ACC112 (cell line): ENCODE results near the gene SYNE3.

Experiments used
- H2AFZ ChIP-seq: fragments of 200-600 bp; sonication (generic); one replicate; pipeline ENCODE4 v1.6.0; 2017; ENCODE audit warnings: antibody characterized with exemption, low read length; ENCODE audit not compliant: unreplicated experiment
- H3K27ac ChIP-seq: fragments of 200-600 bp; sonication (generic); 2 replicates; pipeline ENCODE4 v1.5.1; 2014; ENCODE audit warnings: low read depth, mild to moderate bottlenecking, antibody characterized with exemption, low read length, moderate library complexity
- H3K27me3 ChIP-seq: fragments of 200-600 bp; sonication (generic); 2 replicates; pipeline ENCODE4 v1.6.1; 2014; ENCODE audit warnings: mild to moderate bottlenecking, antibody characterized with exemption, low read length, moderate library complexity, mixed read lengths; ENCODE audit not compliant: insufficient read depth
- H3K36me3 ChIP-seq: fragments of 200-600 bp; sonication (generic); 2 replicates; pipeline ENCODE4 v1.6.1; 2016; ENCODE audit warnings: mild to moderate bottlenecking, antibody characterized with exemption, low read length, moderate library complexity, mixed read lengths; ENCODE audit not compliant: insufficient read depth
- H3K4me1 ChIP-seq: fragments of 200-600 bp; sonication (generic); one replicate; pipeline ENCODE4 v1.6.1; 2016; ENCODE audit warnings: low read length, mixed read lengths; ENCODE audit not compliant: insufficient read depth, unreplicated experiment, control insufficient read depth
- H3K4me3 ChIP-seq: fragments of 200-600 bp; sonication (generic); 2 replicates; pipeline ENCODE4 v1.5.1; 2014; ENCODE audit warnings: mild to moderate bottlenecking, low read depth, low read length
- H3K79me2 ChIP-seq: fragments of 200-600 bp; sonication (generic); one replicate; pipeline ENCODE4 v1.6.0; 2016; ENCODE audit warnings: low read length; ENCODE audit not compliant: control insufficient read depth, unreplicated experiment, insufficient read depth

Gene SYNE3

DNA sequence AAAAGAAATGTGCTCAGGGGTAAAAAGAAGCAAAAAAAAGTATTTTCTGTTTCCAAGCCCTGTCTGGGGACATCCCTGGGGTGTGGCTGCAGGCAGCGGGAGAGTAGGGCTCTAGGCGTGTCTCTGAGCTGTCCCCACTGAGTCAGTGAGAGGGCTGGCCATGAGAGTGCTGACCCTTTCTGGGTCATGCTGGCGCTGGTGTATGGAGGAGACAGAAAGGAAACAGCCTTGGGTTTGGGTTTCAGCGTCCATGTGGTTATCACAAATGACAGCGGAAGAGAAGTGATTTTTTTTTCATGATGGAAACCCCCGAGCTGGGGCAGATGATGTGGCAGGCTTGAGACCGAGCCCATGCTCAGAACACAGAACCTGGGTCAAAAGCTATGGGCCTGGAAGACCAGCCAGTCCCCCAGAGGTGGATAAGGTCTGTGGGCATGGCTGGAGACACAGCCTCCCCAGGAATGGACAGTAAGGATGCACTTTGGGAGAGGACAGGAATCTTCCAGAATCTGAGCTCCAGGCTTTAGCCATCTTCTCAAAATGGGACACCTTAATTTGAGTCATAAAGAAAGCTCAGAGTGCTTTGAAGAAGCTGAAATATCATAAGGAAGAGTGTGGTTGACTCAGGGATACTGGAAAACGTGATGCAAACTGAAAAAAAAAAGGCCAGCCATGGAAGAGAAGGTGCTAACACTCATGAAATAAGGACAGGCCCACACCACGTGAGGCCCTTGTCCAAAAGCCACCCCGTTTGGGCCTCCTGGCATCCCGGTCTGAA is 36.2 kb downstream of the SYNE3 start:
- peaks cover 51% of the 10 kb centered on the region for H3K4me1 ChIP-seq
- H3K27me3 ChIP-seq, result no peaks in the 10 kb centered on the region
- H3K79me2 ChIP-seq, result peaks cover 4% of the 10 kb centered on the region
- H3K36me3 ChIP-seq, result no peaks in the 10 kb centered on the region
- peak overlapping the region; percentile 24; the same call in 1 of the 2 replicates for H3K4me3 ChIP-seq
- H2AFZ ChIP-seq, result peak overlapping the region; percentile 29
- peak overlapping the region; percentile 85 for H3K27ac ChIP-seq

DNA sequence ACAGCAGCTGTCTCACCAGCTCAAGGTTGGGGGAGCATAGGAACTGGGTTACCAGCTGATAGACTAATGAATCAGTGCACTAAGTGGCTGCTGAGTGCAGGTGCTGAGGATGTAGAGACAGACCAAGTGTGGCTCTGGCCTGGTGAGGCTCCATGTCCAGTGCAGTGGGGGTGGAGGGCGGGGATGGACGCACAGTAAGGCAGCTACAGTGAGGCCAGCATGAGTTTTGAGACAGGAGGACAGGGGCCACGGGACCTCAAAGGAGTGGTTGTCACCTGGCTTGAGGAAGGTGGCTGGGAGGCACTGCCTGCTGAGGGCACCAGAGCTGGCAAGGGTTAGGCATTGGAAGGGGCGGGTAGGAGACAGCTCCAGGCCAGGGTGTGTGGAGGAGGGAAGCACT is 37.0 kb downstream of the SYNE3 start:
- H3K27ac ChIP-seq, result peak overlapping the region; percentile 41
- peaks cover 48% of the 10 kb centered on the region for H3K4me1 ChIP-seq
- H3K4me3 ChIP-seq, result no peak overlapping the region
- no peak overlapping the region for H2AFZ ChIP-seq
- no peaks in the 10 kb centered on the region for H3K27me3 ChIP-seq
- no peaks in the 10 kb centered on the region for H3K36me3 ChIP-seq
- H3K79me2 ChIP-seq, result peaks cover 4% of the 10 kb centered on the region

DNA sequence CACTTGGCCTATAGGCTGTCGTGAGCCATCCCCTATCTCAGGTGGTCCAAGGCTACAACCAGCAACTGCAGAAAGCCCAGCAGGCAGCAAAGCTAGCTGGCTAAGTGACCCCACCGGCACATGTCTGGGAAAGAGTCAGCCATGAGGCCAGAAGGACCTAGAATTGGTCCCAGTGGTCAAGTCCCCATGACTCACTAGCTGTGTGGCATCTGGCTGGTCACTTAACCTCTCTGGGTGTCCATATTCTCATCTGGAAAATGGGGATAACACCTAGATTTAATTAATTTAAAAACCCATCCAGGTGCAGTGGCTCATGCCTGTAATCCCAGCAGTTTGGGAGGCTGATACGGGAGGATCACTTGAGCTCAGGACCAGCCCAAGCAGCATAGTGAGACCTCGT is 37.6 kb downstream of the SYNE3 start:
- no peak overlapping the region for H3K27ac ChIP-seq
- peaks cover 4% of the 10 kb centered on the region for H3K79me2 ChIP-seq
- H3K36me3 ChIP-seq, result no peaks in the 10 kb centered on the region
- no peak overlapping the region for H3K4me3 ChIP-seq
- H3K4me1 ChIP-seq, result peaks cover 41% of the 10 kb centered on the region
- no peaks in the 10 kb centered on the region for H3K27me3 ChIP-seq
- H2AFZ ChIP-seq, result no peak overlapping the region

DNA sequence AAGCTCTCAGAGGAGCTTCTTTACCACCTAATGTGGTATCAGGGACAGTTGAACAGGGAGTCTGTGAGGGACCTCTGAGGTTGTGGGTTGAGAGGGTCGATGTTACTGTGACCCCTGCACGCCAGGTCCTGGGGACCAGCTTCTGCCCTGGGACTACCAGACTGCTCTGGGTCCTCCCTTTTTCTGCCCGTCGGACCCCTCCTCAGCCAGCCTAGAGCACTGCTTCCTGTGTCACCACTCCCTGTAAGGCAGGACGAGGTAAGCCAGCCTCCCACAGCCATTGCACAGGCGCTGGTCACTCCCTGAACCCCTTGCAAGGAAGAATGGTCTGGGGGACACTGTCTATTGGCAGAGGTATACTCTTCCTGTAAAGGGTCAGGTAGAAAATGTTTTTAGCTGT is 38.1 kb downstream of the SYNE3 start:
- H3K4me1 ChIP-seq, result peaks cover 36% of the 10 kb centered on the region
- H3K36me3 ChIP-seq, result no peaks in the 10 kb centered on the region
- no peak overlapping the region for H3K27ac ChIP-seq
- no peak overlapping the region for H3K4me3 ChIP-seq
- peaks cover 4% of the 10 kb centered on the region for H3K79me2 ChIP-seq
- no peaks in the 10 kb centered on the region for H3K27me3 ChIP-seq
- H2AFZ ChIP-seq, result no peak overlapping the region

DNA sequence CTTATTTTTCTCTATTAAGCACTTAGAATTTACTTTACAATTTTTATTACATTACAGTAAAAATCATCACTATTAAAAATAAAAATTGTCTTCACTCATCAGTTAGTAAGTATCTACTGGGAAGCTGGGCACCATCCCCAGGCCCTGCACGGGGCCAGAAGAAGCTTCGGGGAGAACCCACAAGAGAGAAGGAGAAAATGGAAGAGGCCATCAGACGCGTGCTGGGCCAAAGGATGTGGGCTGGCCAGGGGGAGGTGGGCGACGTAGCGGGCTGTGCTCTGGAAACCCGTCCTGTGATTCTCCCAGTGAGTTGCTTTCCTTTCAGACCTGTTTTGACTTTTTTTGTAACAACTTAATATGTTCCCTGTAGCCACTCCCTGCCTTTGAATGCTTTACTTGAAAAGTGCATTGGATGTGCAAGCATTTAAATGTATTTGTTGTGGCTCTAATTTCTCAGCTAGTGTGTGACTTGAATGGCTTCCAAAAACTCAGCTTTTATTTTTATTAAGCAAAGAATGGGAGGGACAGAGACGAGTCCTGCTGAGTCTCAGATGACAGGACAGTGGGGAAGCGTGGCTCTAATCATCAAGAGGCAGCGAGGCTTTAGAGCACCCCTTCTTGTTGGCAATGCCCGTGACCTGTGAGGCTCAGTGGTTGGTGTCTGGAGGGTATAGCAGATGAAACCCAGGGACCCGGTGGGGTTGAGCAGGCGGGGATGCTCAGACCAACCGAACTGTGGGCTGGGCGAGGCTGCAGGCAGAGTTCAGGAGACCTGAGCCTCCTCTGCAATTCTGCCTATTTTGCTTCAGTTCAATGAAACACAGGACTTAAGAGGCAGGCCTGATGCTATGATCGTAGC is 38.8 kb downstream of the SYNE3 start:
- H3K4me3 ChIP-seq, result no peak overlapping the region

DNA sequence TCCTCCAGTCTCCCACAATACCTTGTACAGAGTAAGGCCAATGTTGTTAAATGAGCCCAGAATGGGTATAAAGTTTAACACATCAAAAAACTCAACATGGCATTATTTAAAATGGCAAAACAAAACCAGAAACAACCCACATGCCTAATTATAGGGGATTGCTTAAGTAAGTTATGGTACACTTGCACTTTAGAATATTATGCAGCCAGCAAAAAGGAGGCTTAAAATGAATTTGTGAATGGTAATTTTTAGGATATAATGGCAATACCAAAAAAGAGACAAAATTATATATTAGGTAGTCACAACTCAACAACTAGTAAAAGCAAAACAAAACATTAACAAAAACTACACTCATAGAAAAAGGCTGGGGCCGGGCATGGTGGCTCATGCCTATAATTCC is 39.7 kb downstream of the SYNE3 start:
- Histone ChIP-seq H2AFZ (no peak overlapping the region), H3K4me3 (no peak overlapping the region), H3K36me3 (peaks cover 2% of the 10 kb centered on the region; the same call in 1 of the 2 replicates), H3K4me1 (peaks cover 25% of the 10 kb centered on the region), H3K27me3 (no peaks in the 10 kb centered on the region), H3K79me2 (no peaks in the 10 kb centered on the region), H3K27ac (no peak overlapping the region)

More for the DNA sequence above, 38.8 kb downstream of the SYNE3 start:
- peaks cover 2% of the 10 kb centered on the region; the same call in 1 of the 2 replicates for H3K36me3 ChIP-seq
- no peak overlapping the region for H3K27ac ChIP-seq
- peaks cover 32% of the 10 kb centered on the region for H3K4me1 ChIP-seq
- H2AFZ ChIP-seq, result no peak overlapping the region
- H3K79me2 ChIP-seq, result peaks cover 4% of the 10 kb centered on the region
- no peaks in the 10 kb centered on the region for H3K27me3 ChIP-seq

DNA sequence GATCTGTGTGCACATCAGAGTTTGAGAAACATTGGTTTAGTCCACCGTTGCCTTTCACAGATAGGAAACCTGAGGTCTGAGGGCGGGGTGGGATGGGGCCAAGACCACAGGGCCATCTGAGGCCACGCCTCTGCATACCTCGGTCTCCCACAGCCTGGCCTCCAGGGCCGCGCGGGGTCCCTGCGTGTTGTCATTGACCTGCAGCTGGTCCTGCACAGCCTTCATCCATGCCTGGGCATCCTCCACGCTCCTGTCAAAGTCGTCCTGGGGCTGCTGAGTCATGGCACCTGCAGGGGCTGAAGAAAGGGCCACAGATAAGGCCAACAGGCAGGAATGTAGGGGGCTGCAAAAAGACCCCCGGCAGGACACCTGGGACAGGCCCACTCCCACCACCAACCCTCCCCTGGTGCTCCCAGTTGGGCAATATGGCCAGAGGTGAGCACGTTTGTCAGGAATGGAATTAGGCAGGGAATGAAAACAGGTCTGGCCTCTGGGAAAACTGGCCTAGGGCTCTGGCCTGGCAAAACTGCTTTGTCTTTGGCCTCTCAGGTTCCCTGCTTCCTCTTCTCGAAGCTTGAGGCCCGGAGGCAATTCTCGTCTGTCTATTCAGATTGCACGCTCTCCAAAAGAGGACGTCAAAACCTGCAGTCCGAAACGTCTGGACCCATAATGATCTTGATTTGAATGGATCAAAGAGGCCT is 40.8 kb downstream of the SYNE3 start:
- Histone ChIP-seq H3K79me2 (no peaks in the 10 kb centered on the region), H3K36me3 (peaks cover 2% of the 10 kb centered on the region; the same call in 1 of the 2 replicates), H3K27ac (no peak overlapping the region), H3K4me3 (no peak overlapping the region), H3K27me3 (no peaks in the 10 kb centered on the region), H3K4me1 (peaks cover 16% of the 10 kb centered on the region), H2AFZ (no peak overlapping the region)

DNA sequence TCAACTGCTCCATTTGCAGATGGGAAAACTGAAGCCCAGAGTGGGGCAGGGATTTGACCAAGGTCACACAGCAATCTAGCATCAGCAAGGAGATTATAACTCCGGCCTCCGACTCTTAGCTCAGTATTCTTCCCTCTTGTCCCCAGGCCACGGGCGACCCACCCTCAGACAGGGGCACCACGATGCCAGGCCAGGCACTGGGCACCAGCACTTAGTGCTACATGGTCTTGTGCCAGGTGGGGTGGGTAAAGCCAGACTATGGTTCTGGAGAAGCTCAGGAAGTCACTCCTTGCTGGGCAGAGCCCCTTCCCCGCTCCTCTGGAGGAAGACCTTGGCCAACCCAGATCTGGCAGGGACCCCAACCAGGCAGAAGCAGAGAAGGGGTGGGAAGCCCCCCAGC is 41.5 kb downstream of the SYNE3 start:
- Histone ChIP-seq H3K27me3 (no peaks in the 10 kb centered on the region), H3K79me2 (no peaks in the 10 kb centered on the region), H3K4me3 (no peak overlapping the region), H2AFZ (no peak overlapping the region), H3K4me1 (peaks cover 8% of the 10 kb centered on the region), H3K27ac (no peak overlapping the region), H3K36me3 (peaks cover 2% of the 10 kb centered on the region; the same call in 1 of the 2 replicates)

DNA sequence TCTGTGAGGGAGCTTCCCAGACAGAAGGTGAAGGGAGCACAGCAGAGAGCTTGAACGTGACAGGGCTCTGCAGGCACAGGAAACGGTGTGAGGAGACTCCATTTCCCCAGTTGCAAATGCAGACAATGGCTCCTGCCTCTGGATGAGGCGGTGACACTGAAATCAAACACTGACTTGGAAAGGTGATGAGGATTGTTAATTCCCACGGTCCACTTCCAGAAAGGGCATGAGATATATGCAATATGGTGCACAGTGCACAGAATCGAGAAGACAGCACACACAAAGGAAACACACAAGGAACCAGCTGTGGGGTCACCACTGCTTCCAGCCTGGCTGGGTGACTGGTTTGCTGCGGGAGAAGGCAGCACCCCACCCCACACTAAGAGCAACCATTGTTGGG is 42.0 kb downstream of the SYNE3 start:
- H3K27me3 ChIP-seq, result no peaks in the 10 kb centered on the region
- no peak overlapping the region for H3K27ac ChIP-seq
- H3K79me2 ChIP-seq, result no peaks in the 10 kb centered on the region
- peaks cover 2% of the 10 kb centered on the region; the same call in 1 of the 2 replicates for H3K36me3 ChIP-seq
- no peak overlapping the region for H2AFZ ChIP-seq
- H3K4me3 ChIP-seq, result no peak overlapping the region
- H3K4me1 ChIP-seq, result peaks cover 5% of the 10 kb centered on the region

DNA sequence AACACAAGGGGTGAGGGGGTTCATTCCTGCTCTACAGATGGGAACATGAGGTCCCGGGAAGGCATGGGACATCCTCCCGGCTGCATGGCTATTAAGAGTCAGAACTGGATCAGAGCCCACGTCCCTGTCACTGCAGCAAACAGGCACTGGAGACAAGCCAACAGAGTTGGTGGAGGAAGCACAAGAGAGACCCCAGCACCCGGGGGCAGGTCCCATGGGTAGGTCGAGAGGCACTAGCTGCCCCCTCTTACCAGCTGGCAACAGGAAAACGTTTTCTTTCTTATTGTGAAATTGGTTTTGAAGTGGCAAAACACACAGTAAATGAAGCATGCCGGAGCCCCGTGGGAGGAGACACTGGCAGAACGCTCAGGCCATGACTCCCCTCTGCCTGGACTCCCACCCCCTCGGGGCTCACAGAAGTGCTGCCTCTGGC is 43.6 kb downstream of the SYNE3 start:
- H2AFZ ChIP-seq, result no peak overlapping the region
- H3K27ac ChIP-seq, result no peak overlapping the region
- H3K27me3 ChIP-seq, result no peaks in the 10 kb centered on the region
- peaks cover 2% of the 10 kb centered on the region for H3K4me1 ChIP-seq
- H3K79me2 ChIP-seq, result no peaks in the 10 kb centered on the region
- no peak overlapping the region for H3K4me3 ChIP-seq
- H3K36me3 ChIP-seq, result peaks cover 2% of the 10 kb centered on the region; the same call in 1 of the 2 replicates
